BLaER1 treated with 17β-estradiol and CSF1 and Interleukin-3, amounts not matched to agents 10 nM and 100 nM (cell line): ENCODE measurements around the gene SPSB3.
A peak's percentile ranks its signal among the peaks of the same experiment; 100 is the strongest.

Source experiments
- H3K27ac ChIP-seq, 11 experiments: shearing (Covaris generic); formaldehyde crosslinking; 2 replicates each; pipeline ENCODE4 v1.8.1; 2022
- H3K27me3 ChIP-seq, 11 experiments: shearing (Covaris generic); formaldehyde crosslinking; 2 replicates each; pipeline ENCODE4 v1.8.1; 2022
- H3K36me3 ChIP-seq, 11 experiments: shearing (Covaris generic); formaldehyde crosslinking; 2 replicates each; pipeline ENCODE4 v1.8.1; 2022
- H3K4me1 ChIP-seq, 10 experiments: shearing (Covaris generic); formaldehyde crosslinking; 2 replicates each; pipeline ENCODE4 v1.8.1; 2022
- H3K4me2 ChIP-seq, 11 experiments: shearing (Covaris generic); formaldehyde crosslinking; 2 replicates each; pipeline ENCODE4 v1.8.1; 2022
- H3K4me3 ChIP-seq, 10 experiments: shearing (Covaris generic); formaldehyde crosslinking; 2 replicates each; pipeline ENCODE4 v1.8.1; 2022
- H3K9ac ChIP-seq, 11 experiments: shearing (Covaris generic); formaldehyde crosslinking; 2 replicates each; pipeline ENCODE4 v1.8.1; 2022
- H3K9me3 ChIP-seq, 11 experiments: shearing (Covaris generic); formaldehyde crosslinking; replicated peaks in 1 of 11; 2 replicates each; pipeline ENCODE4 v1.8.1; 2022
- H4K20me1 ChIP-seq, 11 experiments: shearing (Covaris generic); formaldehyde crosslinking; 2 replicates each; pipeline ENCODE4 v1.8.1; 2022
- Cebpa-rat ChIP-seq, 11 experiments: shearing (Covaris generic); IDR thresholded peaks; 2 replicates each; pipeline ENCODE4 v1.8.1; 2022

The SPSB3 gene

DNA sequence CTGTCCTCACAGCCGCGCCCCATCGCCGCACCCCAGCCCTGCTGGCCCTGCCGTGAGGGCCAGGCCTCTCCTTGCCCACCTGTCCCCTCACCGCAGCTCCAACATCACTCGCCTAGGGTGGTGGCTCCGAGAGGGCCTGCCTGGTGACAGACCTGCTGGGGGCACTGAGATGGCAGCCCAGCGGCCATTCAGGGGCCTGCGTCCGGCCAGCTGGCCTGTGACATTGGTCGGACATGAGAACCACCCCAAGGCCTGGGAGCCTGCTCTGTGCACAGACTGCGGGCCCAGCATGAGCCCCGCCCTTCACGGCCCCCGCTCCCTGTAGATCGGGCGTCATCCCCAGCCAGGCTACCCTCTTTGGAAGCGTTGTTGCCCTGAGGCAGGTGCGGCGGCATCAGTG lies 22.9 kb downstream of the SPSB3 start:
- Histone ChIP-seq H3K27me3 (peaks cover 0 to 6% (median 0%) of the 10 kb centered on the region in 11 experiments; a peak in 1 of 22 replicates), H4K20me1 (peaks cover 17 to 98% (median 67%) of the 10 kb centered on the region in 11 experiments; a peak in 21 of 22 replicates), H3K36me3 (peaks cover 55 to 96% (median 72%) of the 10 kb centered on the region in 11 experiments)

GRCh38 chr16:1758923-1759322 lies 23.4 kb downstream of the SPSB3 start:
- peaks cover 55 to 96% (median 72%) of the 10 kb centered on the region in 11 experiments for H3K36me3 ChIP-seq
- H3K4me1 ChIP-seq, result peaks cover 9 to 54% (median 44%) of the 10 kb centered on the region in 10 experiments; a peak in 19 of 20 replicates
- TF ChIP-seq Cebpa-rat (IDR thresholded peaks at IDR 0.05), result no peak
- no peak overlapping the region for H3K9ac ChIP-seq
- H3K4me3 ChIP-seq, result no peak overlapping the region
- peaks cover 17 to 98% (median 62%) of the 10 kb centered on the region in 11 experiments; a peak in 21 of 22 replicates for H4K20me1 ChIP-seq
- H3K27me3 ChIP-seq, result peaks cover 0 to 6% (median 0%) of the 10 kb centered on the region in 11 experiments; a peak in 1 of 22 replicates
- no peak overlapping the region for H3K27ac ChIP-seq
- H3K4me2 ChIP-seq, result no peak overlapping the region
- H3K9me3 ChIP-seq, result no peaks in the 10 kb centered on the region

More for the DNA sequence above, 22.9 kb downstream of the SPSB3 start:
- no peak overlapping the region for H3K4me2 ChIP-seq
- peaks cover 9 to 58% (median 48%) of the 10 kb centered on the region in 10 experiments; a peak in 19 of 20 replicates for H3K4me1 ChIP-seq
- no peak overlapping the region for H3K27ac ChIP-seq
- H3K9me3 ChIP-seq, result no peaks in the 10 kb centered on the region
- H3K4me3 ChIP-seq, result no peak overlapping the region
- 0 out of 22 replicates have a peak overlapping the region, but pooled peaks of 1 of the 11 experiments have one; percentile 6 for H3K9ac ChIP-seq
- no peak for TF ChIP-seq Cebpa-rat (IDR thresholded peaks at IDR 0.05)

GRCh38 chr16:1757714-1758461 lies 24.5 kb downstream of the SPSB3 start:
- Histone ChIP-seq H3K27ac (no peak overlapping the region), H3K36me3 (peaks cover 62 to 97% (median 75%) of the 10 kb centered on the region in 11 experiments), H3K9ac (no peak overlapping the region), H3K4me3 (no peak overlapping the region), H4K20me1 (peaks cover 11 to 99% (median 59%) of the 10 kb centered on the region in 11 experiments; a peak in 21 of 22 replicates), H3K4me2 (no peak overlapping the region), H3K27me3 (peaks cover 0 to 6% (median 0%) of the 10 kb centered on the region in 11 experiments; a peak in 1 of 22 replicates), H3K4me1 (peaks cover 9 to 45% (median 34%) of the 10 kb centered on the region in 10 experiments; a peak in 19 of 20 replicates), H3K9me3 (no peaks in the 10 kb centered on the region)
- no peak for TF ChIP-seq Cebpa-rat (IDR thresholded peaks at IDR 0.05)

- Histone ChIP-seq H3K4me2 (no peak overlapping the region), H3K36me3 (peaks cover 78 to 100% (median 91%) of the 10 kb centered on the region in 11 experiments), H3K27me3 (no peaks in the 10 kb centered on the region), H4K20me1 (peaks cover 0 to 96% (median 41%) of the 10 kb centered on the region in 11 experiments; a peak in 17 of 22 replicates), H3K4me3 (no peak overlapping the region), H3K9ac (no peak overlapping the region), H3K27ac (no peak overlapping the region), H3K9me3 (no peaks in the 10 kb centered on the region), H3K4me1 (peaks cover 0 to 16% (median 5%) of the 10 kb centered on the region in 10 experiments; a peak in 10 of 20 replicates)
- TF ChIP-seq Cebpa-rat (IDR thresholded peaks at IDR 0.05), result no peak
Observed at GRCh38 chr16:1754204-1754603, 28.2 kb downstream of the SPSB3 start.

DNA sequence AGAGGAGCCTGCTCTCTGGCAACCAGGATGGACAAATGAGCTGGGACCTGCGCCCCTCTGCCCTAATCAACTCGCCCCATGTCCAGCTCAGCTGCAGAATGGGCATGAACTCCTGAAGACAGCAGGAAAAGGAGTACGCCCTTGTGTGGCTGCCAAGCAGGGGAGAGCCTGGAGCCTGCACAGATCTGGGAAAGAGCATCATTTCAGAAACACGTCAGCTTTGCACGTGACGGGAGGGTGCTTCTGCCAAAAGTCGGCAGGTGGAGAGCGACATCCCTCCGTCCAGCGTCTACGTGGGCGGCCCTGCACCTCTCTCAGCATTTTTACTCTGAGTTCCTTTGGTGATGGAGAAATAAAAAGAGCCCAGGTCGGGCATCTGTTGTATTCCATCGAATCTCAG lies 29.5 kb downstream of the SPSB3 start:
- no peak for TF ChIP-seq Cebpa-rat (IDR thresholded peaks at IDR 0.05)
- Histone ChIP-seq H3K9ac (no peak overlapping the region), H3K4me1 (peaks cover 0 to 16% (median 5%) of the 10 kb centered on the region in 10 experiments; a peak in 10 of 20 replicates), H3K36me3 (peaks cover 83 to 100% (median 94%) of the 10 kb centered on the region in 11 experiments), H3K4me2 (no peak overlapping the region), H4K20me1 (peaks cover 0 to 94% (median 39%) of the 10 kb centered on the region in 11 experiments; a peak in 16 of 22 replicates), H3K4me3 (no peak overlapping the region), H3K27me3 (no peaks in the 10 kb centered on the region), H3K9me3 (no peaks in the 10 kb centered on the region), H3K27ac (no peak overlapping the region)

- Histone ChIP-seq H3K4me1 (peaks cover 0 to 8% (median under 1%) of the 10 kb centered on the region in 10 experiments; a peak in 8 of 20 replicates), H3K36me3 (peaks cover 86 to 100% (median 95%) of the 10 kb centered on the region in 11 experiments)
Observed at GRCh38 chr16:1751946-1752345, 30.4 kb downstream of the SPSB3 start.

DNA sequence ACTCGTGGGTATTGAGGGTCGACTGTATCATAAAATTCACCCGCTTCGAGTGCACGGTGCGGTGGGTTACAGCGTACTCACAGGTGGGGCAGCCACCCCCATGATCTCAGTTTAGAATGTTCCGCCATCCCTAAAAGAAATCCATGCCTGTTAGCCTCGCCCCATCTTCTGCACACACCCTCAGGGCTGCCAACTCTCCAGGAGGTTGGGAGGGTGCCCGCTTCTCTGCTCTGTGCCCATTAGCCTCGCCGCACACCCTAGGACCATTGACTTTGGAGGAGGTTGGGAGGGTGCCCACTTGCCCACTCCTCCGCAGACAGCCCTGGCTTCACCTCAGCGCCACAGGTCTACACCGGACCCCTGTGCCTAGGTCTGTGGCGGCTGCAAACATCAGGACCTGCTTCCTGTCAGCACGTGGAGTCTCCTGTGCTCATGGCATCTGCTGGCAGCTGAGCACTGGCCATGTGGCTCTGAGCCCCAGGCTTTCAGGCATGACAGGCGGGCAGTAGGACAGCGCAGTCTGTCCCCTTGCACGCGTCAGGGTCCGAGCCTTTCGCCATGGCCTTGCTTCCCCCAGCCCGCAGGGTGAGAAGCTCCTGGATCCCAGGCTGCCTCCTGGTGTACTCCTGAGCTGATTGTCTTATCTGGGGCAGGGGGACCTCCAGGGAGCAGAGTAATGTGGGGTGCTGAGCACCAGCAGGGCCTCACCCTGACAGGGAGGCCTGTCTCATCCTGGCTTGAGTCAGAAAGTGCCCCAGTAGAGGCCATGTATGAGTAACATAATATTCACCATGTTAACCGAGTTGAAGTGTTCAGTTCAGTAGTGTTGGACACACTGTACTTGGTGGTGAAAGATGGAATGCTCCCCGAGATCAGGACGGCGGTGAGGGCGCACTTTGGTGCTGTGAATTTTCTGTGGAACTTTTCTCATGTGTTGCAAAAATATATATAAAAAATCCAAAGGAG lies 32.9 kb downstream of the SPSB3 start:
- H4K20me1 ChIP-seq, result peaks cover 1 to 93% (median 37%) of the 10 kb centered on the region in 11 experiments; a peak in 19 of 22 replicates
- no peaks in the 10 kb centered on the region for H3K27me3 ChIP-seq
- no peak overlapping the region for H3K9ac ChIP-seq
- peaks cover 95 to 100% (median 98%) of the 10 kb centered on the region in 11 experiments for H3K36me3 ChIP-seq
- no peaks in the 10 kb centered on the region for H3K9me3 ChIP-seq
- H3K4me3 ChIP-seq, result no peak overlapping the region
- TF ChIP-seq Cebpa-rat (IDR thresholded peaks at IDR 0.05), result no peak
- no peak overlapping the region for H3K27ac ChIP-seq
- peaks cover 0 to 14% (median 9%) of the 10 kb centered on the region in 10 experiments; a peak in 10 of 20 replicates for H3K4me1 ChIP-seq
- no peak overlapping the region for H3K4me2 ChIP-seq

More at GRCh38 chr16:1751946-1752345, 30.4 kb downstream of the SPSB3 start:
- no peak for TF ChIP-seq Cebpa-rat (IDR thresholded peaks at IDR 0.05)
- Histone ChIP-seq H3K27ac (no peak overlapping the region), H3K4me3 (no peak overlapping the region), H3K4me2 (no peak overlapping the region), H3K9me3 (no peaks in the 10 kb centered on the region), H4K20me1 (peaks cover 0 to 94% (median 34%) of the 10 kb centered on the region in 11 experiments; a peak in 16 of 22 replicates), H3K9ac (no peak overlapping the region), H3K27me3 (no peaks in the 10 kb centered on the region)

DNA sequence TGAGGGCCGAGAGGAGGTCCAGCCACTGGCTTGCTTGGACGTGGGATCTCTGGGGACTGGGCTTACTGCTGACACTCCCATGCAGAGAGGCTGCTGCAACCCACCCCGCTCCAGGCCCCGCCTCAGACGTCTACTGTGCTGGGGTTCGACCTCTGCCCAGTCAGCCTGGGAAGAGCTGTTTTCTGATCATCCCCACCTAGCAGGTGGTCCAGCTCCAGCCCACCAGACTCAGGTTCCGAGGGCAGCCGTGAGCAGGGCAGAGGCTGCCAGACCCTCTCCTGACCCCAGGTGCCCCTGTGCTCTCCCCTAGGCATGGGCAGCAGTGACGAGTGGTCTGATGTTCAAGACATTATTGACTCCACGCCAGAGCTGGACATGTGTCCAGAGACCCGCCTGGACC lies 34.4 kb downstream of the SPSB3 start:
- Histone ChIP-seq H3K9me3 (no peaks in the 10 kb centered on the region), H3K4me1 (peaks cover 0 to 19% (median 12%) of the 10 kb centered on the region in 10 experiments; a peak in 11 of 20 replicates), H4K20me1 (peaks cover 13 to 93% (median 51%) of the 10 kb centered on the region in 11 experiments; a peak in 20 of 22 replicates), H3K4me3 (no peak overlapping the region), H3K9ac (no peak overlapping the region), H3K4me2 (no peak overlapping the region), H3K27me3 (no peaks in the 10 kb centered on the region), H3K36me3 (peaks cover 96 to 100% (median 100%) of the 10 kb centered on the region in 11 experiments), H3K27ac (no peak overlapping the region)
- no peak for TF ChIP-seq Cebpa-rat (IDR thresholded peaks at IDR 0.05)
